Measurements from ENCODE around the gene FARS2.

FARS2 gene

DNA sequence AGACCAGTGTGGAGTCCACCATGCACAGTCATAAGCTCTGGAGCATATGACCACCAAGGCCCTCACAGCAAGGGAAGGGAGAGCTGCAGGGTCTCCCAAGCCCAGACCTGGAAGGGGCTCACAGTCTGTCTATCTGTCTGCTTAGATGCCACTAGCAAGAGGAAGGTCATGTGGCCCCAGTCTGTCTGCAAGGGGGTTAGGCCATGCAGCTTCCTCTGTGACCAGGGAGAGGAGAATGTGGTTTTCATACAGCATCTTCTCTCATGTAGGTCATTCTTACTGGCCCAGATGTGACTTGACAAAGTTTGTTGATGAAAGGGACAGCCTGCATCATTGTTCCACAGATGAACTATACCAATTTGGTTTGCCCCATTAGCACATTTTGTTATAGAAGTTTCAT lies 260.8 kb downstream of the FARS2 start:
- FAIRE-seq = no peak

DNA sequence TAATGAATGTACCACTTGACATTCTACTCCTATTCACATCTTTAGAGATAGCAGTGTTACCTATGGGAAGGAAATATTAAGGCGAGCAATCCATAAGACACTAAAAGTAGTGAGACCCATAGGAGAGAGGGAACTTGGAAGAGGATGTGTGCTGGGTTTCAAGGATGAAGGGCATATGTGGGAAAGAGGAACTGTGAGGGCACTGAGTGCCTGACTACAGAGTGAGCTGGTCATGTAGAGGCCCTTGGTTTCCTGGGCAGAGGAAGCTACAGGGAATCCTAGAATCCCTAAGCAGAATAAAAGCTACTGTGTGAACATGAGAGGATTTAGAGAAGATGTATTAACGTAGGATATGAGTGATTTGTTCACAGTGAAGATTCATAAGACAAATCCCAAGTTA lies 262.8 kb downstream of the FARS2 start:
- no peak for DNase-seq (ENCODE audit: insufficient read length, low spot score)
- no peak for FAIRE-seq

More for the DNA sequence above, 260.8 kb downstream of the FARS2 start:
- DNase-seq (ENCODE audit: insufficient read length, low spot score) = no peak

DNA sequence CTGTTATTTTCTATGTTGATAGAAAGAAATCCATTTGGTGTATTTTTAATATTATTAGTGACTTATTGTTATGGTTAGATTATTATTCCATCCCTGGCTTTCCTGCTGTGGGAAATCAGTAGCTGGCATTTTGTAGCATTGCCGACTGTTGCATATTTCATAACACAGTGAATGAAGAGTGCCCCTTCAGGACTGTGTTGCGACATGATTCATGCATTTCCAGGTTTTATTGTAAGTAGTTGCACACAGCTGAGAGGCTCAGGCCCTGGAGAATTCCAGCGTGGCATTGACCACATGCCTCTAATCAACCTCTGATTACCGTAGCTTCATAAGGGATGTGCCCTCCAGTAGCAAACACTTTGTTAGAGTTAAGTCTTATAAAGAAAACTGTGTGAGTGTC lies 263.9 kb downstream of the FARS2 start:
- DNase-seq (ENCODE audit: insufficient read length, low spot score) = no peak

DNA sequence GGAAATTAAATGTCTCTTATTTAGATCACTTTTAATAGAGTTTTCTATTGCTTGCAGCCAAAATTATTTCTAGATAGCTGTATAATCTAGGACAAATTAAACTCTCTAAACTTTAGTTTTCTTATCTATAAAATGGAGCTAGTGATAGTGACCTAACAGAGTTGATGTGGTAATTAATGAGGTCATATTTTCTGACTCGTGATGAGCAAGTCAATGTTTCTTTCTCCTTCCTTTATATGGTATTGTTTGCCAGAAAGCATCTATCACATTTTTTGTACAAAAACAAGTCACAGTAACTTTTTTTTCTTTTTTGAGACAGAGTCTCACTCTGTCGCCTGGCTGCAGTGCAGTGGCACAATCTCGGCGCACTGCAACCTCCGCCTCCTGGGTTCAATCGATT lies 267.7 kb downstream of the FARS2 start:
- FAIRE-seq (no peak), DNase-seq (ENCODE audit: insufficient read length, low spot score) (no peak)

More for the DNA sequence above, 263.9 kb downstream of the FARS2 start:
- FAIRE-seq = no peak

DNA sequence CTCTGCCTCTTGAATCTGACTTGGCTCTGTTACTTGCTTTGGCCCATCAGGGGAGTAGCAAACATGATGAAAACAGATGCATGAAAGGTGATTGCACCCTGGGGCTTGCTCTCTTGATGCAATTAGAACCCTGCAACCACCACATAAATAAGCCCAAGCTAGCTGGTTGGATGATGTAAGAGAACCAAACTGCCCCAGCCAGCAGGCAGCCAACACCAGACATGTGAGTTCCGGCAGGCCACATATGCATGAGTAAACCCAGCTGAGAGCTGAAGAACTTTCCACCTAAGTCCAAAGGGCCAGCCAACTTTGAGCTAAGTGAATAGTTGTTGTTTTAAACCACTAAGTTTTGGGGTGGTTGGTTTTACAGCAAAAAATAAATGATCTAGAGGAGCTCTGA lies 268.4 kb downstream of the FARS2 start:
- FAIRE-seq (no peak), DNase-seq (ENCODE audit: insufficient read length, low spot score) (no peak)

DNA sequence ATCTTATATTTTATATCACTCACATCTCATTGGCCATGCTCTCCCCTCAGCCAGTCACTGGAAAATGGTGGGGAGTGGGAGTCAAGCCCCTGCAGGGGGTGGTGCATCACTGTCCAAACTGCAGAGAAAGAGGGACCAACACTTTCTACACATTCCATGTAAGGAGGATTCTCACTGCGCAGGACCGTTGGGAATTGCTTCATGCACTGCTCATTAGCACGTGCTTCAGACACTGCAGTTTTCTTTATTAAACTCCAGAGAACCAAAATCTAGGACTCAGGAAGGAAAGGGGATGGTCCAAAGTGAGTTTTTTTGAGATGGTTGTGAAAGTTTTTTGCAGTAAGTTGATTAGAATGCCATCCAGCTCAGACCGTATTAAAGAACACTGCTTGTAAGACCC lies 269.8 kb downstream of the FARS2 start:
- DNase-seq (ENCODE audit: insufficient read length, low spot score) = no peak
- FAIRE-seq = no peak

DNA sequence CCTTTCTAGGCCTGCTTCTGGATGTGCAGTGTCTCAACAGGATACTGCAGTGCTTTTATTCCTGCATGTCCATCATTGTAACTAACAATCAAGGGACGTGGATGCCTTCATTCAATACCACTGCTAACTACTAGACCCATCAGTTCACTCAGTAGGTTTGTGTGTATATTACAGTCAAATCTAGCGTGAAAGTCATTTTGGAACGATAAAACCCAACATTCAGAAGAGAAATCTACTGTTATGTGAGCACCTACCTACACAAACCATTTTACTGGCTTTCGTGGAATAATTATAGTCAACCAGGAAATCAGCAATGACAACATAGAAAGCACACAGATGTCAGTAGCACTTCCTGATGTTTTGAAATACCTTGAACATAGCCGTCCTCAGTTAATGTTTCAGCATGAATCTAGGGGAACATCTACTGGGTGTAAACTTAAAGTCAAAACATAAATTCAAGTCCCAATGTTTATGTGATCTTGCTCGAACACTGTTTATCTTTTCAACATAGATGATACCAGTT lies 270.6 kb downstream of the FARS2 start:
- no peak for FAIRE-seq

DNA sequence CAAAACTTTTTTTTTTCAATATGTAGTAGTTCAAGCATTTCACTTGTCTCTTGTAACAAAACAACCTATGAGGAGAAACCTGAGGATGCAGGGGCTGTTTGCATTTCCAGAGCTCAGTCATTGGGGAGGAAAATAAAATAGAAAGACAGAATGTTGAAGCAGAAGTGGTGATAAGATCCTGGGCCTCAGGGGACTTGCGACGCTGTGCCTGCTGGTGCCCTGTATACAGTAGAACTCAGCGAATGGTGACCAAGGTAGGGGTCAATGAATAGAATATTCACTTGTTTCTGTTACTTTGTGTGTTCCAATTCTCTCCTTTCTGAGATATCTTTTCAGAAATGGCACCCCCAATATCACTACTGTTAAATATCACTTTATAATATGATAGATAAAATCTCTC lies 271.6 kb downstream of the FARS2 start:
- no peak for DNase-seq (ENCODE audit: insufficient read length, low spot score)
- FAIRE-seq = no peak

More for the DNA sequence above, 270.6 kb downstream of the FARS2 start:
- DNase-seq (ENCODE audit: insufficient read length, low spot score) = no peak

DNA sequence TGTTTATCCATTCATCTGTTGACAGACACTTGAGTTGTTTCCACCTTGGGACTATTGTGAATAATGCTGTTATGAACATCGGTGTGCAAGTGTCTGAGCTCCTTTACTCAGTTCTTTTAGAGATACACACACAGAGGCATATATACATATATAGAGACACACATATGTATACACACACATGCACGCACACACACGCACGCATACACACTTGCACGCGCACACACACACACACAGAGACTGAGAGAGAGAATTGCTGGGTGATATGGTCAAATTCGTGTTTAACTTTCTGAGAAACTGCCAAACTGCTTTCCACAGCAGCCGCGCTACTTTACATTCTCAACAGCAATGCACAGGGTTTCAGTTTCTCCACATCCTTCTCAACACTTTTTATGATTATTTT lies 273.3 kb downstream of the FARS2 start:
- FAIRE-seq (no peak), DNase-seq (ENCODE audit: insufficient read length, low spot score) (no peak)

DNA sequence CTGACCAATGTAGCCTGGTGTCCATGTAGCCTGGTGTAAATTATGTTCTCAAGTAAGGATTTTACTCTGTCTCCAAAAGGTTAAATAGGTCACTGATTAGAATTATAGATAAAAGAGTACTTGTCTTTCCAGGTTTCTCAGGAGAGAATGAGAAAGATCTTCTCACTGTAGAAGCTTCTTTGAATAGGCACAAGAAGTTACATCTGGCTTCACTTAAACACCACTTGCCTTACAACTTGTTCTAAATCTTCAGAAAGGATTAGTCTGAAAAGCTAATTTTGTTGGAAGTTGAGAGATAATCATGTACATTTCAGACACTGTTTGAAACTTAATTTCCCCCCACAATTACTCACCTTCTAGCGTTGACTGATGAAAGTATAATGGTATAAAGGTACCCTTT lies 275.3 kb downstream of the FARS2 start:
- FAIRE-seq (no peak), DNase-seq (ENCODE audit: insufficient read length, low spot score) (no peak)

DNA sequence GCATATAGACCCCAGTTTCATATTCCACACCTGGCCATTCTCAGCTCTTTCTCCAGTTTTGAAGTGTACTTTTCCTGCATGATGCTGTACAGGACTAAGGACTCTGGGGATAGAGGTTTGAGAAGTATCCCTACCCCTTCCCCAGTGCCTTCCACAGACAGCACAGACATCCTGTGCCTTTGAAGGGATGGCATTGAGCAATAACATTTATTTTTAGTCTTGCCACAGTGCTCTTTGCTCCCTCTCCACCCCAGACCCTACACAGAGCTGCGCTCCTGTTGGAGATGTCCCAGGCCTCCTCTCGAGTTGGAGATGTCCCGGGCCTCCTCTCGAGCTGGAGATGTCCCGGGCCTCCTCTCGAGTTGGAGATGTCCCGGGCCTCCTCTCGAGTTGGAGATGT lies 275.8 kb downstream of the FARS2 start:
- DNase-seq (ENCODE audit: insufficient read length, low spot score) (no peak), FAIRE-seq (no peak)

DNA sequence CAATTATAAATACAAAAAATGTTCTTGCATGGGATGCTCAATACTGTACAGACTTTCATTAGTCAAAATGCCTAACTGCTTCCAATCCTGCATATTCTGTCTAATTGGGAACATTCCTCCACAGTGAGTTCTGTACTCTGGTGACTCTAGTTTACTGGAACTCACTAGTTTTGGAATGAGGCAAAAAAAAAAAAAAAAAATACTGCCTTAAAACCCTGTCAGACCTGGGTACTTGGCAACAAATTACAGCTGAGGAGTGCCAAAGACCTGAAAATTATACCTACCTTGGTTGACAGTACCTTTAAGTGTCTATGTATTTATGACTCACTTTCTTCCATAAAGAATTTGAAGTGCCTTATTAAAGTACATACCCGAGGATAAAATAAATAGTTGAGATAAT lies 276.7 kb downstream of the FARS2 start:
- FAIRE-seq (no peak), DNase-seq (ENCODE audit: insufficient read length, low spot score) (no peak)

DNA sequence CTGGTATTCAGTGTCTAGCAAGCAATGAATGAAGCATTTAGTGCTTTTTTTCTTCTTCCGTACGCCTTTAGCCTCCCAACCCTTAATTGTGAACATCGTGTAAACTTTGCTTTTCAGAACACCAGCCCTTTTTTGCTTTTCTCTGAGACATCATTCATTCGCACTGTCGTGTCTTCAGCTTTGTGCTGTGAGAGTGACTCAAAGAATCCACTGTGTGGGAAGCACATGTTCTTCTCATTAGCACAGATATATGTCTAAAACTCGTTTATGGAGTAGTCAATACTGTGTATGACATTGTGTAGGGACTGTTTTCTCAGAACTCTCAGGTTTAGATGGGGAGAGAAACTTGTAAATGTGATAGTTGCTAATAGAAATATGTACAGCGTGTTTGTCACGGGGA lies 279.1 kb downstream of the FARS2 start:
- DNase-seq (ENCODE audit: insufficient read length, low spot score) (no peak), FAIRE-seq (no peak)

DNA sequence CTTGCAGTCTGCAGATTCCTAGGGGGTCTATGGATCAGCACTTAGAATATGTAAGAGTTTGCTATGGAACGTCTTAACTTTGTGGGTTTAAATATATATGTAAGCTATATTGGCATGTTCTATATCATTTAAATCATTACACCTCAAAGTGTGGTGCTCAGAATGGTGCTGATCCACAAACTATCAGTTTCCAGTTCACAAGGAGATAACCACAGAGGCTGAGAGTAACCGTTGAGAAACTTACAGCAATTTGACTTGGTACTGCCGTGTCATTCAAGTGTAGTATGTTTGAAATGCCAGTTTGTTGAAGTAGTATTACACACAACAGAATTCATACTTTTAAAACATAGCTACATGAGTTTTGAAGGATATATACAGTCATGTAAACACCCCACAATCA lies 279.7 kb downstream of the FARS2 start:
- no peak for FAIRE-seq
- DNase-seq (ENCODE audit: insufficient read length, low spot score) = no peak

DNA sequence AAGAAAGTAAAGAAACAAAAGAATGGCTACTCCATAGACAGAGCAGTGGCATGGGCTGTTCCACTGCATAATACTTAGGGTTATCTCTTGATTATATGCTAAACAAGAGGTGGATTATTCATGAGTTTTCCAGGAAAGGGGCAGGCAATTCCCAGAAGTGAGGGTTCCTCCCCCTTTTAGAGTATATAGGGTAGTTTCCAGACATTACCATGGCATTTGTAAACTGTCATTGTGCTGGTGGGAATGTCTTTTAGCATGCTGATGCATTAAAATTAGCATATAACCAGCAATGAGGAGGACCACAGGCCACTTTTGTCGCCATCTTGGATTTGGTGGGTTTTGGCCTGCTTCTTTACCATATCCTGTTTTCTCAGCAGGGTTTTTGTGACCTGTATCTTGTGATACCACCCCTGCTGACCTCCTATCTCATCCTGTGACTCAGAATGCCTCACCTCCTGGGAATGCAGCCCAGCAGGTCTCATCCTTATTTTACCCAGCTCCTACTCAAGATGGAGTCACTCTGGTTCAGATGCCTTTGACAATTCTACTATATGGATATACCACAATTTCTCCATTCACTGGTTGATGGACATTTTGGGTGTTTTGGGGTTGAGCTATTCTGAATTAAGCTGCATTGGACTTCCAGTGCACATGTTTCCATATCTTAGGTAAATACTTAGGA lies 280.6 kb downstream of the FARS2 start:
- no peak for FAIRE-seq
- DNase-seq (ENCODE audit: insufficient read length, low spot score) = no peak

DNA sequence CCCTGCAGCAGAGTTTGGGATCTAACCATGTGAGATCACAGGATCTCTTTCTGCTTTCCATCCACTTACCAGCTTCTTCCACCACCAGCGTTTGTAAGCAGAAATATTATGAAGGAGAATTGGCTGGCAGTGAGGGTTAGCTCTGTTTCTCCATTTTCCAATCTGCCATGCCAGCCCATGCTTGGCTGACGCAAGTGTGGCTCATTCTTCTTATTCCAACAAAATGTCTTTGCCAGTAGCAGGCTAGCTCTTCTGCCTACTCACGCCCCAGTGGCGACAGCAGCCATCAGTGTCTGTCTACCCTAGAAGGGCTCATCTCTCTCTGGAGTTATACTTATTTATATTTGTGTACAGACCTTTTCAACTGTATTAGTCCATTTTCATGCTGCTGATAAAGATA lies 286.2 kb downstream of the FARS2 start:
- FAIRE-seq = no peak
- DNase-seq (ENCODE audit: insufficient read length, low spot score) = no peak

DNA sequence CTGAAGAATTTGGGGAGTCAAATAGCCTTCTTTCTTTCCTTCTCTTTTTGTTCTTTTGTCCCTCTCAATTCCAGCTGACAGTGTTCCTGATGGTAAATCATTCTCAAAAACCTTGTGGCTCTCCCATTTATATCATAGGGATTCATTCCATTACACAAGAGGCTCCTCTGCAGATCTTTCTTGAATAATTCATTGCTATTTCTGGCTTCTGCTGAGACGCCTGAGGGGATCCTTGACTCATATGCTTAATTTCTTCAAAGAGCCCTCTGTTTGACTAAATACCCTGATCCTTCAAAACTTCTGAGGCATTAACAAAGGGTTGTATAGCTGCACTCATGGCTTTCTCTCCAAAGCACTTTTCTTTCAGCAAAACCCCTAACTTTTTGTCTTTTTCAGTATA lies 289.3 kb downstream of the FARS2 start:
- no peak for FAIRE-seq

DNA sequence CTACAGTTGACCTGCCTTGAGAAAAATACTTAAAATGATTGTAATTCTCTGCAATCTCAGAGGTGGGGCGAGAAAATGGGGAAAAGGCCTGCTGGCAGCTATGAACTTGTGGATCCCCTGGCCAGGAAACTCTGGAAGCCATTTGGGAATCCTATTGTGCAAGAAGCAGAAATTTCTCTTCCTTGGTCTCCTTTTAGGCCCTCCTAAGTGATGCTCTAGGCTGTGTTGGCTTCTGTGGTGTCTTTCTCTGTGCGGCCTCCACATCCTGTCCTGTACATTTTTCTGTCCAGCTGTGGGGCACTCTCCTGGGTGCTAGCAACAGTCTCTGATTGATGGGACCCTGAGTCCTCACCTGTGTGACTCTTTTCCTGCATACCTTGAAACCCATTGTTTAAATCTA lies 290.9 kb downstream of the FARS2 start:
- FAIRE-seq (peak; percentile 23), DNase-seq (ENCODE audit: insufficient read length, low spot score) (no peak)

More for the DNA sequence above, 289.3 kb downstream of the FARS2 start:
- no peak for DNase-seq (ENCODE audit: insufficient read length, low spot score)

DNA sequence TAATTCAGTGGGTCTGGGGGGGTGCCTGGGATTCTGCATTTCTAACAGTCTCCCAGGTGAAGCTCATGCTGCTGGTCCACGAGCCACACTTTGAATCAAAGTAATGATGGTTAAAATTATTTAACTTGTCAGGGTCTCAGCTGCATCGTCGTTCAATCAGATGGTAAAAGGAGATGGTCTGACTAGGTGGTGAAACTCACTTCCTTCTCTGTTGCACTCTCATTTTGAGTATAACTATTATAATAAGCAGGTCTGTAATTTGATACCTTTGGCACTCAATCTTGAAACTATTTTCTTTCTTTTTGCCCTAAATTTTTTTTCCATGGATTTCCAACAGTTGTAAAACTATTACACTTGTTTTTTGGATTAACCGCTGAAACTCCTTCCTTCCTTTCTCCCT lies 292.5 kb downstream of the FARS2 start:
- FAIRE-seq (no peak), DNase-seq (ENCODE audit: insufficient read length, low spot score) (no peak)

DNA sequence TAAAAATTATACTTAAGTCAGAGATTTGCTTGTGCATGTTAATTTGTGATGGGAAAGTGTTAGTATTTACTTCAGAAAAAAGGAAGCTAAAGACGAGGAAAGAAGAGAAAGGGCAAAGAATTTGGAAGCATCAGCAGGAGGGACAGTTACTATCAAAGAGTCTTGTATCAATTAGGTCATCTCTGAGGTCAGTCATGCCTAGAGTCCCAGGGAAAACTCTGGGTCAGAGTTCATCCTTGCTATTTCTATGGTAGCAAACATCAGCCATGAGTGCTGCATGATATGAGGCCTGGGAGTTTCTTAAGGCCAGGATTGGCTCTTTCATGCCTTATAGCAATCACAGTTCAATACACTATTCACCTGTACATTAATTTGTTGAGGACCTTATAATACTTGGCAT lies 292.9 kb downstream of the FARS2 start:
- FAIRE-seq = no peak
- no peak for DNase-seq (ENCODE audit: insufficient read length, low spot score)

DNA sequence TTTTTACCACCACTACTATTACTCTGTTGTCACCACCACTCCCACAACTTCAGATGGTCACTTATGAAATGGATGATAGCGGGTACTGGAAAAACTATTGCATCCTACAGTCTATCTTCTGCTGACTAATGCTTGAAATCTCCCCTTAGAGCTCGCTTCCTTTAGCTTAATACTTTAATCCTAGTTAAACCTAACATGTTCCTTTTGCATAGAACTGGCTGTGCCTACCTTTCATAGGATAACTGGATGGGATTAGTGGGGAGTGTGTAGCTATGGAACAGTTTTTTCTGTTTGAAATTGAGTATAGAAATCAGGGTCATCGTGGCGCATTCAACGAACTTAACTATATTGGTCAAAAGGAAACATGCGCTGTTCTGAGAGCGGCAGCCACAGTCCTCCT lies 294.7 kb downstream of the FARS2 start:
- FAIRE-seq = no peak
- DNase-seq (ENCODE audit: insufficient read length, low spot score) = no peak

DNA sequence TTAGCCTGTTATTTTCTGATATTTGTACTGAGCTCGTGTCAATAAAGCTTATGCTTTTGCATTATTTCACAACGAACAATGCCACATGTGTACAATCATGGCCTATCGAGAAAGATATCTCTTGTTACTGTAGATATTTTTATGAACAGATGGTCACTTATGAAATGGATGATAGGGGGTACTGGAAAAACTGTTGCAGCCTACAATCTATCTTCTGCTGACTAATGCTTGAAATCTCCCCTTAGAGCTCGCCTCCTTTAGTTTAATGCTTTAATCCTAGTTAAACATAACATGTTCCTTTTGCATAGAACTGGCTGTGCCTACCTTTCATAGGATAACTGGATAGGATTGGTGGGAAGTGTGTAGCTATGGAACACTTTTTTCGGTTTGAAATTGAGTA lies 296.2 kb downstream of the FARS2 start:
- no peak for DNase-seq (ENCODE audit: insufficient read length, low spot score)
- FAIRE-seq = no peak

DNA sequence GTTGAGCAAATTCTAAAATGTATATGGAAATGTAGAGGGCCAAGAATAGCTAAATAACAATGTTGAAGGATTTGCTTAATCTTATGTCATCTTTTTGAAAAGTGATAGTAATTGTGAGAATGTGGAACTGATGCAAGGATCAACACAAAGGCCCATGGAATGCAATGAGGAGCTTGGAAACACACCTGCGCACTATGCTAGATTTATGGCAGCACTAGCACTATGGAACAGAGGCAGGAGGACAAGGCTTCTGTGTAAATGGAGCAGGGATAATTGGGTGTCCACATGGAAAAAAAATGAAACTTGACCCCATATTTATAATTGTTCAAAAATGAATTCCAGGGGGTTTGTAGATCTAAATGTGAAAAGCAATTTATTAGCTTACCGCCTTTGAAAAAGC lies 298.3 kb downstream of the FARS2 start:
- FAIRE-seq = no peak
- DNase-seq (ENCODE audit: insufficient read length, low spot score) = no peak

Measured in GM19239 (cell line).